AG04450 (cell line): Measurements from ENCODE around the gene ST3GAL3. TPM values are rescaled to one million over a fixed set of nuclear protein-coding genes. Genes with fewer than 3 reads are reported as not detected.

Experiments
- CTCF ChIA-PET: fragments of 300-600, 350-600 bp; formaldehyde crosslinking; extraction: SDS; loops from one replicate; lab custom pipeline; 2022; ENCODE audit warnings: antibody characterized with exemption, inconsistent platforms; lab: Charles Lee
- POLR2A ChIA-PET: fragments of 350-600 bp; formaldehyde crosslinking; extraction: SDS; loops from one replicate; lab custom pipeline; 2021; ENCODE audit warnings: antibody characterized with exemption, inconsistent platforms; lab: Yijun Ruan, JAX
- DNase-seq: peaks from one replicate; pipeline ENCODE4 v3.0.0-alpha.2; 2011; ENCODE audit warnings: low read depth, low spot score
- H3K27ac ChIP-seq: one replicate; pipeline ENCODE4 v1.5.1; 2012; ENCODE audit warnings: low read depth, low read length, control low read depth
- H3K27me3 ChIP-seq: one replicate; pipeline ENCODE4 v1.6.0; 2012; ENCODE audit warnings: low read length; ENCODE audit not compliant: control insufficient read depth, insufficient read depth
- H3K4me3 ChIP-seq: 2 replicates; pipeline ENCODE4 v1.5.1; 2011; ENCODE audit warnings: mild to moderate bottlenecking, low read depth, low read length, control low read depth
- H3K9me3 ChIP-seq: 2 replicates; pipeline ENCODE4 v1.5.1; 2012; ENCODE audit warnings: low read length; ENCODE audit not compliant: control insufficient read depth, insufficient read depth
- polyA plus RNA-seq: library from polyadenylated mRNA; depleted of rRNA; stranded (reverse); fragments of >200 nt; gene quantifications from 2 replicates; pipeline ENCODE4 v1.2.3, GENCODE V29; 2011
- TF ChIP-seq, protein P1 (sequence below): IDR thresholded peaks from 2 replicates; pipeline ENCODE4 v1.5.1; 2011; ENCODE audit warnings: low read depth, low read length, control low read depth, inconsistent platforms

The ST3GAL3 gene
- polyA plus RNA-seq, 1 experiment, result 11.5 TPM

DNA sequence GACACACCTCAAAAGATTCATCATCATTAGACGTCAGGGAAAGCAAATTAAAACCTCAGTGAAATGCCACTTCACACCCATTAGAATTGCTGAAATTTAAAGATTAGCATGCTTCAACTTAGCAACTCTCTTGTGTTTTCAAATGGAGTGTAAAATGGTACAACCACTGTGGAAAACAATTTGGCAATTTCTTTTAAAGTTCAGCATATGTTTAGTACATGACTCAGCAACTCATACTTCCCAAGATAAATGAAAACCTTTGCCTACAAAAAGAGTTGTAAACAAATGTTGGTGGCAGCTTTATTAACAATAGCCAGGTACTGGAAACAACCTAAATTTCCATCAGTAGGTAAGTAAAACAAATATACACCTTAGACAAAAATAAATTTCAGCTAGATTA, 42.7 kb downstream of the ST3GAL3 start:
- Histone ChIP-seq H3K4me3 (no peak overlapping the region), H3K27me3 (no peaks in the 10 kb centered on the region), H3K9me3 (no peaks in the 10 kb centered on the region), H3K27ac (no peak overlapping the region)
- DNase-seq, result no peak
- CTCF ChIA-PET, result interaction anchor here (1.6 kb wide), 1 partner anchor 14 kb away, joined by 11 read pairs; no protein-coding TSS in a partner anchor
- POLR2A ChIA-PET, result no interaction called here
- TF ChIP-seq, protein P1, sequence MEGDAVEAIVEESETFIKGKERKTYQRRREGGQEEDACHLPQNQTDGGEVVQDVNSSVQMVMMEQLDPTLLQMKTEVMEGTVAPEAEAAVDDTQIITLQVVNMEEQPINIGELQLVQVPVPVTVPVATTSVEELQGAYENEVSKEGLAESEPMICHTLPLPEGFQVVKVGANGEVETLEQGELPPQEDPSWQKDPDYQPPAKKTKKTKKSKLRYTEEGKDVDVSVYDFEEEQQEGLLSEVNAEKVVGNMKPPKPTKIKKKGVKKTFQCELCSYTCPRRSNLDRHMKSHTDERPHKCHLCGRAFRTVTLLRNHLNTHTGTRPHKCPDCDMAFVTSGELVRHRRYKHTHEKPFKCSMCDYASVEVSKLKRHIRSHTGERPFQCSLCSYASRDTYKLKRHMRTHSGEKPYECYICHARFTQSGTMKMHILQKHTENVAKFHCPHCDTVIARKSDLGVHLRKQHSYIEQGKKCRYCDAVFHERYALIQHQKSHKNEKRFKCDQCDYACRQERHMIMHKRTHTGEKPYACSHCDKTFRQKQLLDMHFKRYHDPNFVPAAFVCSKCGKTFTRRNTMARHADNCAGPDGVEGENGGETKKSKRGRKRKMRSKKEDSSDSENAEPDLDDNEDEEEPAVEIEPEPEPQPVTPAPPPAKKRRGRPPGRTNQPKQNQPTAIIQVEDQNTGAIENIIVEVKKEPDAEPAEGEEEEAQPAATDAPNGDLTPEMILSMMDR, result no peak

DNA sequence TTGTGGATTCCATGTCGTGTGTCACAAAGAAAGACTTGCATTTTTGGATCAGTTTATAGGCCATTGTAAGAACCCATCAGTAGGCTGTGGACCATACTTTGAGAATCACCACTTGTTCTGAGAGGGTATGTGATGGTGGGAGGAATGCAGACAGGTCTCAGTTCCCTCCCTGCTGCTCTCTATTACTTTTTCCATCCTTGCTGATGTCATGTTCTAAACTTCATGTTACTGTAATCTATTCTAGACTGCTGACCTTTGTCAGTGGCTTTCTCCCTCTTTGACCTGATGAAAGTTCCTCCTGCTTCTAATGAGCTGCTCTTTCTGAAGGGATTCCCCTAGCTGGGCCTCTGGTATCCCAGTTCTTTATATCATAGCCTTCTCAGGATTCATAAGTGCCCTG, 46.1 kb downstream of the ST3GAL3 start:
- no peak overlapping the region for H3K27ac ChIP-seq
- H3K4me3 ChIP-seq, result no peak overlapping the region
- ChIA-PET CTCF (interaction anchor here (1.3 to 2.3 kb wide), 2 partner anchors 10 to 181 kb away, joined by 5 to 11 read pairs; no protein-coding TSS in a partner anchor), POLR2A (no interaction called here)
- H3K9me3 ChIP-seq, result no peaks in the 10 kb centered on the region
- no peak for DNase-seq
- no peaks in the 10 kb centered on the region for H3K27me3 ChIP-seq
- TF ChIP-seq, protein P1, result no peak

- ChIA-PET CTCF (interaction anchor here (1.0 to 2.3 kb wide), 2 partner anchors 9 to 180 kb away, joined by 4 to 11 read pairs; no protein-coding TSS in a partner anchor), POLR2A (no interaction called here)
- Histone ChIP-seq H3K4me3 (no peak overlapping the region), H3K27ac (no peak overlapping the region), H3K27me3 (no peaks in the 10 kb centered on the region), H3K9me3 (no peaks in the 10 kb centered on the region)
- DNase-seq, result no peak
- TF ChIP-seq, protein P1, result no peak
Measured at GRCh38 chr1:43754892-43755291, 47.6 kb downstream of the ST3GAL3 start.

DNA sequence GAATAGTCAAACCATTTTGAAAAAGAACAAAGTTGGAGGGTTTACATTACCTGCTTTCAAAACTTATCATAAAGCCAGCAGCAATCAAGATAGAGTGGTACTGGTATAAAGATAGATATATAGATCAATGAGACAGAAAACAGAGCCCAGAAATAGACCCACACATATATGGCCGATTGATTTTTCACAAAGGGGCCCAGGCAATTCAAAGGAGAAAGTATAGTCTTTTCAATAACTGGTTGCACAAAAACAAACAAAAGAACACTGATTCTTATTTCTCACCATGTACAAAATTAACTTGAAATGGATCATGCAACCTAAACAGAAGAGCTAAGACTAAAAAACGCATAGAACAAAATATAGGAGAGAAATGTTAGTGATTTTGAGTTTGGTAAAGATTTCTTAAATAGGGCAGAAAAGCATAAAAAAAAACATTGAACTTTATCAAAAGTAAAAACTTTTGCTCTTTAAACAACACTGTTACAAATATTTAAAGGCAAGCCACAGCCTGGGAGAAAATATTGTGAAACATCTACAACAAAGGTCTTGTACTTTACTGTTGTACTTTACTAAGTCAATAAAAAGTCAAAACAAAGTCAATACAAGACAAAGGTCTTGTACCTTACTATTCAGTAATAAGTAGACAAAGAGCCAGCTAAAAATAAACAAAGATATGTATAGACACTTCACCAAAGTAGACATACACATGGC, 50.2 kb downstream of the ST3GAL3 start:
- TF ChIP-seq, protein P1, result no peak
- Histone ChIP-seq H3K27ac (no peak overlapping the region), H3K4me3 (no peak overlapping the region), H3K27me3 (no peaks in the 10 kb centered on the region), H3K9me3 (no peaks in the 10 kb centered on the region)
- POLR2A ChIA-PET, result no interaction called here
- CTCF ChIA-PET, result interaction anchor here (1.0 kb wide), 1 partner anchor 177 kb away, joined by 4 read pairs; no protein-coding TSS in a partner anchor
- no peak for DNase-seq

- Histone ChIP-seq H3K27ac (no peak overlapping the region), H3K9me3 (no peaks in the 10 kb centered on the region), H3K4me3 (no peak overlapping the region), H3K27me3 (no peaks in the 10 kb centered on the region)
- ChIA-PET CTCF (interaction anchor here (9.6 kb wide), 1 partner anchor 175 kb away, joined by 438 read pairs; the partner anchor contains the start of gene ARTN), POLR2A (no interaction called here)
- DNase-seq, result no peak
- TF ChIP-seq, protein P1, result no peak
Measured at GRCh38 chr1:43760745-43761317, 53.5 kb downstream of the ST3GAL3 start.
